HG03025 (cell line): ENCODE measurements around the gene ZCRB1.

Experiments used
- ATAC-seq: cut with Tn5 transposase; IDR thresholded peaks from one replicate; pipeline ENCODE4 v1.9.1; 2021; ENCODE audit warnings: mild to moderate bottlenecking, moderate library complexity; ENCODE audit not compliant: unreplicated experiment, low FRiP score

Gene ZCRB1

DNA sequence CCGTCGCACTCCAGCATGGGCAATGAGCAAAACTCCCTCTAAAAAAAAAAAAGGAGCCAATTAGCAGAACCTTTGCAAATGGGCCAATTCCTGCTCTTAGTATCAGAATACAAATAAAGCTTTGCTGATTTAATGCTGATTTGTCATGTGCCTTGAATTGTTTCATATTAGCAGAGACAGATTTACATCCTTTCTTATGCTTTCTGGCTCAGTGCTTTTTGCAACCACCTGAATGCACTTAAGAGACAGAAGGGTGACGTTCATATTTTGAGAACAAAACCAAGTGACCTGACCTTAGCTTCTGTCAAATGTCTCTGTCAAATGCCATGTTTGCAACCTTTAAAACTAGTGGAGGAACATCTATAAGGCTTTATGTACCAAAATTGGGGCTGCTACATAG lies 44.0 kb downstream of the ZCRB1 start:
- no peak for ATAC-seq

DNA sequence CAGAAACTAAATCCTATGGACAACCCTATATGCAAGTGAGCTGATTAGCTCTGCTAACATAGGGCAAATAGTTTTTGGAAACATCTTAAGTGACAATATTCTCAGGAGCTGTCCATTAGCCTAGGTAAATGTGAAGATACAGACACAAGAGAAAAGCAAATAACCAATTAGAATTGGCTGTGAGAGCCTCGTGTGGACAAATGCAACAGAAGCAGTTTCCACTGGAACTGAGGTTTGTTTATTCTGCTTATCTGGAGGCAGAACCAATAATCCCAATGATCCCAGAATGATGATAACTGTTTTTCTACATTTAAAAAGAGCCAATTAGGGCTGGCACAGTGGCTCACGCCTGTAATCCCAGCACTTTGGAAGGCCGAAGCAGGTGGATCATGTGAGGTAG lies 44.6 kb downstream of the ZCRB1 start:
- ATAC-seq, result no peak

DNA sequence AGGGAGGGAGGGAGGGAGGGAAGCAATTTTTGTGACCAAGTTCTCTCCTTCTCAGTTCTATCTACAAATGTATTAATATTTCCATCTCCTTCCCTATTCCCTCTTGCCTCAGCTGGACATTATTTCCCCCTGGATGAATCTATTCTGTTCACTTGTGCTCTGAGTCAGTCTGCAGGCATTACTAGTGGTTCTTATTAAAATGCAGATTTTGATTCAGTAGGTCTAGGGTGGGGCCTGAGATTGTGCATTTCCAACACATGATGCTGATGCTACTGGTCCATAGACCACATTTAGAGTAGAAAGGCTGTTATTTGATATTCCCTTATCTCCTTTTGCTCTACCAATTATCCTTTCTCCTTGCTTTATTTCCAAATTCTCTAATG lies 47.8 kb downstream of the ZCRB1 start:
- ATAC-seq, result no peak

DNA sequence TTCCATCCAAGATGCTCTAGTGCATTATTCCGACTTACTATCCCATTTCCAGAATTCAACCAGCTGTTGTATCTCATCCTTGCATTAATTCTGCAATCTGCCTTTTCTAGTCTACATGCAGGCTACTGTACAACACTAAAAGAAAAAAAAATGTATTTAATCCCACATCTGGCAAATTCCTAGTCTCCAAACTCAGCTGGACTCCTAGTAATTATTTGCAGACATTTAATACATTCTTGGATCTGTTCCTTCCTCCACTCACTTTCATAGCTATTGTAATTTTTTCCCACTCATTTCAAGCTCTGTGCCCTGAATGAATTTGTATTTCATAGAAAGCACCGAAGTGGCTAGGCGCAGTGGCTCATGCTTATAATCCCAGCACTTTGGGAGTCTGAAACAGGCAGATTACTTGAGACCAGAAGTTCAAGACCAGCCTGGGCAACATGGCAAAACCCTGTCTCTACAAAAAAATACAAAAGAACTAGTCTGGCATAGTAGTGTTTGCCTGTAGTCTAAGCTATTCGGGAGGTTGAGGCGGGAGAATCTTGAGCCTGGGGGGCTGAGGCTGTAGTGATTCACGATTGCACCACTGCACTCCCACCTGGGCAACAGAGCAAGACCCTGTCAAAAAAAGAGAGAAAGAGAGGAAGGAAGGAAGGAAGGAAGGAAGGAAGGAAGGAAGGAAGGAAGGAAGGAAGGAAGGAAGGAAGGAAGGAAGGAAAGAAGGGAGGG lies 48.3 kb downstream of the ZCRB1 start:
- ATAC-seq, result no peak

DNA sequence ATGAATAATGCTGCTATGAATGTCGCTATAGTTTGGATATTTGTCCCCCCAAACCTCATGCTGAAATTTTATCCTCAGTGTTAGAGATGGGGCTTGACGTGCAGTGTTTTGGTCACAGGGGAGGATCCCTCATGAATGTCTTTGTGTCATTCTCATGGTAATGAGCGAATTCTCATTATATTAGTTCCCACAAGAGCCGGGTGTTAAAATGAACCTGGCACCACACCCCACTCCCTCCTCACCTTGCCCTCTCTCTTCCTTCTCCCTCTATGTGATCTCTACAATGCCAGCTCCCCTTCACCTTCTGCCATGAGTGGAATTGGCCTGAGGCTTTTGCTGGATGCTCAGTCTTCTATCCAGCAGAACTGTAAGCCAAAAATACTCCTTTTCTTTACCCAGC lies 50.4 kb downstream of the ZCRB1 start:
- no peak for ATAC-seq

- ATAC-seq, result no peak
These were observed 52.2 kb downstream of the ZCRB1 start for GRCh38 chr12:42273706-42274105.

DNA sequence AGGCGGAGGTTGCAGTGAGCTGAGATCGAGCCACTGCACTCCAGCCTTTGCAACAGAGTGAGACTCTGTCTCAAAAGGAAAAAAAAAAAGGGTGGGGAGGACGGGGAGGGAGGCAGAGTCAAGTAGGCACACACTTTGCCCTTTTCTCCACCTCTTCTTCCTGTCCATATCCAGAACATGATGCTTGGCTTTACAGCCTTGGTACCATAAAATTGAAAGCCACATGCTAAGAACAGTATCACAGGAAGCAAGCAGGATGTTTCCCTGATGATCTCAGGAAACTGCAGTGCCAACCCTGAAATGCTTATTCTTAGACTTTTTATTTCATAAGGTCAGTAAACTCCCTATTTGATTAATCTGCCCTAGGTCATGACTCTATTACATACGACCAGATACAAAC lies 55.3 kb downstream of the ZCRB1 start:
- ATAC-seq, result no peak

DNA sequence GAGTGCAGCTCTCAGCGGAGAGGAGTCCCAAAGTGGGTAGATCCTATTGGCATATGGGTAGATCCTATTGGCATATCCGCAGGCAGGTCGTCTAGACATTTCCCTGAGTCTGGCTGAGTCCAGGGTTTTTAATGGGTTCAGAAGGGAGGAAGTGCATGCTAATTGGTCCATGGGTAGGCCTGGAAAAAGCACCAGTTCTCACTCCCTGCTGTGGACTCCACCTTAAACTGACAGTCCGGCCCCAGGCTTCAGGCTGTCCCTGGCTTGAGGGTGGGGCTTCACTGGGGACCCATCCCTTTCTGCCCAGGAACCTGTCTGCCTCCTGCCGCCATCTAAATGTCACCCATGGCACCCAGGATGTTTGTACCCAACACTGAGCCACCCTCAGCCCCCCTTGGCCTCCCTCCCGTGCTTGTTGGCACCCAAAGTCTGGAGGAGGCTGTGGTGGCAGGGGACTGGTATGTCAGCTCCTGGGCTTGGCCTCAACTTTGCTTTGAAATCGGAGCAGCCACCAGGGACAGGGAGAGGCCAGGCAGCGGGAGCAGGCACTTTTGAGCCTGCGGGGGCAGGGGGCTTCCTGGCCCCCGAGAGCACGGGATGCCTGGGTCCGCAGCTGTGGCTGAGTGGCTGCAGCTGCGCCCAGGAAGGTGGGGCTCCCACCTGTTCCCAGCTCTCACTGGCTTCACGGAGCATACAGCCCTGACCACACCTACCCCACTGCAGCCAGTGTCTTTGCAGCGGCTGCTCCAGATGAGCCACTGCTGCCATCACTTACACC lies 58.3 kb downstream of the ZCRB1 start:
- no peak for ATAC-seq

GRCh38 chr12:42266579-42267230 lies 59.2 kb downstream of the ZCRB1 start:
- ATAC-seq, result no peak

GRCh38 chr12:42262271-42262670 lies 63.6 kb downstream of the ZCRB1 start:
- no peak for ATAC-seq
